GM19328 (cell line): ENCODE measurements around the gene CADM1.

ENCODE experiments used
- ATAC-seq: cut with Tn5 transposase; IDR thresholded peaks from one replicate; pipeline ENCODE4 v1.9.1; 2021; ENCODE audit warnings: mild to moderate bottlenecking, moderate library complexity; ENCODE audit not compliant: unreplicated experiment

The CADM1 gene

DNA sequence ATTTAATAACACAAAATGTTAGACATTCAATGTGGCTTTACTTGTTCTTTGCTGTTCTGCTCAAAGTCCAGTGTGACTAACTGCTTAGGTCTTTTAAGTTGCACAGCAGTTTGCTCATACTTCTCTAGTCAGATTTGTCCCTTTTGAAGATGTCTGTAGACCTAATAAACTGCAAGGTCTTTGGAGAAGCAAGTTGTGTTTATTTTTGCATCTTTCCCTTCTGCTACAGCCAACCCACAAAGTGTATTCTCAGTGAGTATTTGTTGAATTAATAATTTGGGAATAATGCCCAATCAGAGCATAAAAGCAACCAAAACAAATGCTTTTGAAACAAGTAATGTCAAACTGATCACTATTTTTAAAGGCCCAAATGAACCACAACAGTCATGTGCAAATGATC lies 312.5 kb downstream of the CADM1 start:
- ATAC-seq, result no peak

GRCh38 chr11:115190196-115190595 lies 314.0 kb downstream of the CADM1 start:
- no peak for ATAC-seq

DNA sequence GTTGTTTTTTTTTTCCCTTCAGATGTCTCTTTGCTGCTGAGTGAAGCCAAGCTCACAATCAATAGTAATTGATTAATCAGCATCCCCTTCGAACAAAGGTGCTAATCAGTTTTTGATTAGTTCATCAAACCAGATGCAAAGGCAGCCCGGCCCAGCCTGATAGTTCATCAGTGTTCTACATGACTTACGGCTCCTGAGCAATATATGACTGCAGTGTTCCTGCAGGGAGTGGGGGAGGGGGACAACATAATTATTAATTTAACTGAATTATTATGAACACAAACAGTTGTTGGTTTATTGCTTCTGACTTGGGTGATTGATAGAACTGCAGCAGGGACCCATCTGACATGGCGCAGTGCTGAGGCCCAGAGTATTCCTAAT lies 315.3 kb downstream of the CADM1 start:
- no peak for ATAC-seq

- ATAC-seq, result no peak
Observed at GRCh38 chr11:115188188-115188897, 315.9 kb downstream of the CADM1 start.

- no peak for ATAC-seq
Observed at GRCh38 chr11:115185931-115186330, 318.3 kb downstream of the CADM1 start.

DNA sequence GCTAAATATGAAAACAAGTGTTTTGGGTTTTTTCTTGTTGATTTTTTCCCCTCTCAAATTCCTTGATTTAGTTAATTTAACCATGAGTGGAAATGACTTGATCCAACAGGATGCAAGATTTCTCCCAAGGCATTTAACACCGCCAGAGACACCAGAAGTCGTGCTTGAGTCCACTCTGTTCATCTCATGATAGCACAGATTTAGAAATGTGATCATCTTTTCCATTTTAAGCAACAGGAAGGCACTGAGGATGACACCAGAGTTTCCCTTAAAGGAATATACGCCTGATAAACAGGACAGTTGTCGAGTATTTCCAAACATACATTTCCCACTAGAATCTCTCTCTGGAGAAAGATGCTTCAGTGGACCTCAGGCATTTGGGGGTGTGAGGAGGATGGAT lies 318.7 kb downstream of the CADM1 start:
- ATAC-seq, result no peak

GRCh38 chr11:115184901-115185300 lies 319.3 kb downstream of the CADM1 start:
- ATAC-seq, result no peak

GRCh38 chr11:115183830-115184229 lies 320.4 kb downstream of the CADM1 start:
- ATAC-seq, result no peak

GRCh38 chr11:115183136-115183535 lies 321.1 kb downstream of the CADM1 start:
- no peak for ATAC-seq

DNA sequence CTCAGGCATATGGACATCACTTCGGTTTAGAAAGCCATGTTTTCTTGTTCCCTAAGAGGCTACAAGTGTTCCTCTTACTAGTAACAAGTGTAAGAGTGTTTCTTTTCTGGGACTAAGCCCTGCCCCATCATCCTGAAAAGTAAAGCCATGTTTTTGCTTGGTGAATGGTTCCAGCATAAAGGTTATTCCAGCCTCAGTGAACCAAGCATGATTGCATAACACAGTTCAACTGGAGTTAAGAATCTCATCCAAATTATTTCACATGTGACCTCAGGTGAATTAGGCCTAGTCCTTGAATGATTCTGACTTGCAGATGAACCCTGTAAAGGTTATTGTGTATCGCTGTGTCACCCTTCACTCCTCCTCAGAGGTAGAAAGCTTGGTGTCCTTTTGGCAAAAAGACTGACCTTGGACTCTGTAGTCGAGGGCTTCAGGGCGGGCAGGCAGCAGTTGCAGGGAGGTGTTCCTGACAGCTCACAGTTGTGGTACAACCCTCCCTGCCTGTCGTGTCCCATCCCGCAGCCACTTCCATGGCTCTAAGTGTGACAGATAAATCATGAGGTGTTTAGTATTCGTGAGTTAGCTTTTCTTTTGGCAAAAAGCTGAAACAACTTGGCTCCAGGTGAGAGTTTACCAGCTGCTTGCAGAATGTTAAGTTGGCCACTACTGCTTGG lies 321.8 kb downstream of the CADM1 start:
- no peak for ATAC-seq

DNA sequence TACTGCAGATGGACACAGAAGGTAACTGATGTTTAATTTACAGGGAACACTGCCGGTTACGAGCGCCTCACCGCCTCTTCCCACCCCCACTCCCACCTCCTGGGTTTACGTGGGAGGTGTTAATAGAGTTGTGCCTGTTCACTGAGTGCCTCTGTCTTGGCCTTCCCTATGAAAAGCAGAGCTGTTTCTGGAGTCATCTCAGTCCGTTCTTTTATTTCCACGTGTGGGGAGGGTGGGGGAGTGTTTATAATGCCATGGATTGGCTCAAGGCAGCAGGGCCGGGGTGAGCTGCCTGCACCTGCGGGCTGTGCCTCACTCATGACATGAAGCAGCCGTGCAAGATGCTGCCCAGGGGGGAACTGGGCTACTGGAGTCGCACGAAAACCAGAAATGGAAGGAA lies 322.7 kb downstream of the CADM1 start:
- ATAC-seq, result no peak

GRCh38 chr11:115180272-115180671 lies 323.9 kb downstream of the CADM1 start:
- ATAC-seq, result no peak

- no peak for ATAC-seq
Observed at GRCh38 chr11:115179636-115180035, 324.6 kb downstream of the CADM1 start.

- no peak for ATAC-seq
Observed at GRCh38 chr11:115178705-115179104, 325.5 kb downstream of the CADM1 start.

DNA sequence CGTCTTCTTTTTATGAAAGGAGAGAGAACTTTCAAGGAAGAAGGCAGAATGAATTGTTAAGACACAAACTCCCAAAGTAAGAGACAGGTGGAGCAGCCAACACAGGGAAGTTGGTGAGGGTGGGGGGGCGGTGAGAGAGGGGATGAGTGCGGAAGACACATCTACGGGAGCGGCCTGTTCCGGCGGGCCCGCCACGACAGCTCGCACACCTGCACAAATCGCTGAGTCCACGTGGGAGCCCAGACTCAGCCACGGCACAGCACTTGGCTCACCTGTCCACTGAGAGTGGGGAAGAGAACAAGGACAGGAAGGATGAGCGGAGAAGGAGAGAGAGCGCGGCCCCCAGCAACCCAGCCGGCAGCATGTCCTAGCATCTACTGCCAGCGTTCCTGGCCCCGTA lies 331.1 kb downstream of the CADM1 start:
- ATAC-seq, result no peak

DNA sequence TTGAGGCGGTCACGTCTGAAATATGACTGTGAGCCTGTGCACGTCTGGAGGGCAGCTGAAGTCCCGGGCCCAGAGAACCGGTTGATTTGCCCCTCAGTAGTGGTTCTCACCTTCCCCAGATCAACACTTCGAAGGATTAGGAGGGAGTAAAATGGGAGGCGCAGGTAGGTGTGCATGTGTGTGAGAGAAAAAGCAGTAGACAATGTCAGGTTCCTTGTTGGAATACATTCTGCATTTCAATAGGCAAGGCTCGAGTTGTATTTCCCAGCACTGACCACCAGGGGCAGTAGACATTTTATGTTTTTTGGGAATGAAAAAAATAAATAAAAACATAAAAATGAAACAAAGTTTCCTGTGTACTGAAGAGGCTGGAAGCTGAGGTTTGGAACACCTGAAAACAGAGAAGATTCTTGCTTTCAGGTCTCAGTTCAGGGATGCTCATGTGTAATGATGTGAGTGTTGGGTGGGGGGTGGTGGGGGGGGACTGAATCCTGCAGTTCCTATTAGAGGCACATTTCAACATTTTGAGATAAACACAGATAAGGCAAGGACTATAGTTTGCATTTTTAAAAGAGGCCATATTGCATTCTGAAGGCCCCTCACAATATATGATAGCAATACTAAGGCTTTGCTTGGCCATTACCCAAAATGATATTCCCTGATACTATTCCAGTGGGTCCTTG lies 333.9 kb downstream of the CADM1 start:
- no peak for ATAC-seq

DNA sequence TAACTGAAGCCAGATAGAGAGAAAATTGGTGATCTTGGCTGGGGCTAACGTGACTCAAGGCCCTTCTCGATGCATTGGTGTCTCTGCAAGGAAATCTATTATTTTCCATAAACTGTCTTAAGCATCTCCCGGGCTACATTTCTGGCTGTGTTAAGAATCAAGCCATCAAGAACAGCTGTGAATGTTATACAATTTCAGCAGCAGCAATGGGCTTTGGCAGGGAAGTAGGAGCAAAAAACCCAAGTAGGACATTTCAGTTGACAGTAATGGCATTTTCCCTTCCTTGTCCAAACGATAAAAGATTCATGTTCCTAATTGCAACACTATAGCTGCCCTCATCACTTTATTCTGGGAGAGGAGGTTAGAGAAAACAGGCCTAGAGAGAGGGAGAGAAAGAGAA lies 335.0 kb downstream of the CADM1 start:
- no peak for ATAC-seq

GRCh38 chr11:115168686-115169085 lies 335.5 kb downstream of the CADM1 start:
- no peak for ATAC-seq

GRCh38 chr11:115168229-115168671 lies 336.0 kb downstream of the CADM1 start:
- no peak for ATAC-seq

- no peak for ATAC-seq
Observed at GRCh38 chr11:115167456-115167855, 336.8 kb downstream of the CADM1 start.

DNA sequence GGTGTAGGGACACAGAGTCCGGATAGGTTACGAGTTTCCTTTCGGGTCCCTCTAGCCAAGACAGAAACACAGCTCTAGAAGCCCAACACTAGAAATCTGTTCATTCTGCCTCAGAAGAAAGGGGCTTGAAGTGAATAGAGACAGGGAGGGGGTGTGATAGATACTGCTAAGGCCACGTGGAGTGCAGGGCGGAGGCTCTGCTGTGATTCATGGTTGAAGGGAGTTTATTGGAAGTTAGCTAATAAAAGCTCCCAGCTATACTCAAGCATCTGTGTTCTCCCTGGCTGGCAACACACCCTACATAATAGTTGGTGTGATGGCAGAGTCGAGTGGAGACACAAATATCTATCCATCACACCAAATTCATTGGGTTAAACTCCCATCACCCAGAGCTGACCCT lies 337.4 kb downstream of the CADM1 start:
- no peak for ATAC-seq

GRCh38 chr11:115164774-115165173 lies 339.4 kb downstream of the CADM1 start:
- ATAC-seq, result no peak
